ENCODE measurements around the gene UQCRFS1.

GRCh38 chr19:29202281-29202680 is 10.7 kb downstream of the UQCRFS1 start:
- TF ChIP-seq CTCF (conservative IDR thresholded peaks at IDR 0.05) (no peak), ZFX (IDR thresholded peaks at IDR 0.05) (no peak)

Data from C4-2B (cell line).